ENCODE results near the gene KLKB1.

- TF ChIP-seq CTCF (IDR thresholded peaks at IDR 0.05): no peak
- no peak for TF ChIP-seq POLR2AphosphoS5 (IDR thresholded peaks at IDR 0.05)
- TF ChIP-seq POLR2A (IDR thresholded peaks at IDR 0.05): no peak
- TF ChIP-seq EP300 (IDR thresholded peaks at IDR 0.05): no peak
These were observed 1.5 kb upstream of the KLKB1 start for GRCh38 chr4:186225848-186226247.
